Measurements from ENCODE around the gene RFX6.

The RFX6 gene

DNA sequence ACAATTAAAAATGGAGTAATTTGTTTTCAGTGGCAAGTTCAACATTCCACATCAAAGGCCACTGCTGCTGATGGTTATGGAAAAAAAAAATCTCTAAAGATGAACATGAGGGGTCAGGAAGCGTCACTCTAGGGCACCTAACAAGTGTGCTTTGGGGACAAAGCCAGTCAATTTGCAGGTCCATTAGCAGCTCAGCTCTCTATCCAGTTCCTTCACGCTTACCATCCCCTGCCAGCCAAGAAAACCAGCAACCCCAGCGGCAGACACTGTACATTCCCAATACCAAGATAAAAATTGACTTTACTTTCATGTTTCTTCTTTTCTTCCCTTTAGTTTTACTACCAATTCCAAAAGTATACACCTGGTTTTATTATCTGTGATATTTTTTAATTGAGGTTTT is 10.1 kb downstream of the RFX6 start:
- Histone ChIP-seq H3K4me1 (ENCODE audit: control insufficient read depth, low read depth, low read length) (no peaks in the 10 kb centered on the region), H3K79me1 (ENCODE audit: low read length) (no peaks in the 10 kb centered on the region), H2AK5ac (ENCODE audit: low read length) (no peak overlapping the region), H4K8ac (ENCODE audit: low read depth, low read length) (no peak overlapping the region), H2BK15ac (replicated peaks; ENCODE audit: low read depth) (no peak overlapping the region), H3K9ac (ENCODE audit: low read length) (no peak overlapping the region), H4K5ac (ENCODE audit: low read length) (no peak overlapping the region), H2BK5ac (ENCODE audit: low read length) (no peak overlapping the region), H3K36me3 (ENCODE audit: control insufficient read depth, insufficient read depth, low read length) (no peaks in the 10 kb centered on the region), H3K56ac (ENCODE audit: low read length) (no peak overlapping the region), H3K4ac (ENCODE audit: low read depth, low read length) (no peak overlapping the region), H3K4me3 (ENCODE audit: low read length) (no peak overlapping the region), H3K27me3 (ENCODE audit: insufficient read depth, low read length, poor library complexity) (no peaks in the 10 kb centered on the region), H3K18ac (ENCODE audit: low read length) (no peak overlapping the region), H3K23ac (ENCODE audit: low read length) (no peak overlapping the region), H3K79me2 (ENCODE audit: control insufficient read depth, insufficient read depth, low read length) (no peaks in the 10 kb centered on the region), H2BK120ac (ENCODE audit: low read depth, low read length) (no peak overlapping the region), H3K4me2 (ENCODE audit: low read length) (no peak overlapping the region), H3K27ac (ENCODE audit: low read depth, low read length) (no peak overlapping the region)
- DNase-seq, result peak; percentile 16
- no CpG with 5 or more reads among the region's 3 CpGs for WGBS (ENCODE audit: extremely low coverage, insufficient coverage, low lambda C conversion rate)

DNA sequence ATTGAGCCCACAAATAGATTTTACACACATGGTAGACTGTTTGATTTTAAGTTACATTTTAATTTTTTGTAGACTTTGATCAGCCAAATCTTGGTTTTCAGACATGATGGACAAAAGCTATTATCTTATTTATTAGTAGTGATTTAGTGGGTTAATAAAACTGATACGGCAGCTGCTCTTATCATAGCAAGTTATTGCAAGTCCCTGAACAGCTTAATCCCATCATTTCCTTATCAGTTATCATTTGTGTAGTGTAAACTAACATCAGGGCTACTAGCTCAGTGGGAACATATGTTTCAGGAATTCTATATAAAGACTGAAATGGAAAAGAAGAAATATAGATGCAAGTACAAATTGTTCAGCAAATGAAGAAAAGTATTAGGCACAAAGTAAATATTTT is 10.9 kb downstream of the RFX6 start:
- Histone ChIP-seq H2BK5ac (ENCODE audit: low read length) (no peak overlapping the region), H2BK120ac (ENCODE audit: low read depth, low read length) (no peak overlapping the region), H3K79me1 (ENCODE audit: low read length) (no peaks in the 10 kb centered on the region), H4K8ac (ENCODE audit: low read depth, low read length) (no peak overlapping the region), H3K56ac (ENCODE audit: low read length) (no peak overlapping the region), H3K36me3 (ENCODE audit: control insufficient read depth, insufficient read depth, low read length) (no peaks in the 10 kb centered on the region), H2AK5ac (ENCODE audit: low read length) (no peak overlapping the region), H3K4me1 (ENCODE audit: control insufficient read depth, low read depth, low read length) (no peaks in the 10 kb centered on the region), H3K23ac (ENCODE audit: low read length) (no peak overlapping the region), H3K18ac (ENCODE audit: low read length) (no peak overlapping the region), H3K79me2 (ENCODE audit: control insufficient read depth, insufficient read depth, low read length) (no peaks in the 10 kb centered on the region), H3K27ac (ENCODE audit: low read depth, low read length) (no peak overlapping the region), H3K9ac (ENCODE audit: low read length) (no peak overlapping the region), H3K4ac (ENCODE audit: low read depth, low read length) (no peak overlapping the region), H3K27me3 (ENCODE audit: insufficient read depth, low read length, poor library complexity) (no peaks in the 10 kb centered on the region), H3K4me2 (ENCODE audit: low read length) (no peak overlapping the region), H3K4me3 (ENCODE audit: low read length) (no peak overlapping the region), H2BK15ac (replicated peaks; ENCODE audit: low read depth) (no peak overlapping the region), H4K5ac (ENCODE audit: low read length) (no peak overlapping the region)
- DNase-seq, result no peak
- no CpG with 5 or more reads among the region's 1 CpG for WGBS (ENCODE audit: extremely low coverage, insufficient coverage, low lambda C conversion rate)

DNA sequence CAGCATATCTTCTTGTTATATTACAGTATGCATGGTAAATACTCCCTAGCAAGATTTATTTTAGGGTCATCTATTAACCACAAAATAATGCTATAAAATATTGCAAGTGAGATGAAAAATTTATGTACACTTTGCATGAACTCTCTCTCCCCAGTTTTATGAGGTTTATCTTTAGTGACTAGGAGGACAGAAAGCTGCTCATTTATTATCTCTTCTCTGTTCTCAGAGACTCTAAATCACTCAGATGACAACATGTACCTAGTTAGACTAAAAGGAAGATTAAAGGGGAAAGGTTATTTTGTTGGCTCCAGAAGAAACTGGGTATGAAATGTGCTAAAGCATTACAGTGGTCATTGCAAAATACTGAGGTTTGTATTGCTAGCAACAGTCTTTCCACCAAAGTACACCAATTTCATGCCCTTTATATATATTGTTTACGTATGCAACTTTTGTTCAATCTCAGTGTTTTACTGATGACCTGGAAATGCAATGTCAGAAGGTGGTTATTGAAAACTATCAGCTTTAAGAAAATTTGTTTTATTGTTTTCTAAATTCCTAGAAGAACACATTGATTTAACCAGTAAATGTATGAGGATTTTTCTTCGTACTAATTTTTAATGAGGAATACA is 11.8 kb downstream of the RFX6 start:
- no peak for DNase-seq
- Histone ChIP-seq H3K4ac (ENCODE audit: low read depth, low read length) (no peak overlapping the region), H2BK120ac (ENCODE audit: low read depth, low read length) (no peak overlapping the region), H3K36me3 (ENCODE audit: control insufficient read depth, insufficient read depth, low read length) (no peaks in the 10 kb centered on the region), H3K4me1 (ENCODE audit: control insufficient read depth, low read depth, low read length) (no peaks in the 10 kb centered on the region), H3K27ac (ENCODE audit: low read depth, low read length) (no peak overlapping the region), H3K4me3 (ENCODE audit: low read length) (no peak overlapping the region), H3K56ac (ENCODE audit: low read length) (no peak overlapping the region), H3K9ac (ENCODE audit: low read length) (no peak overlapping the region), H4K8ac (ENCODE audit: low read depth, low read length) (no peak overlapping the region), H2BK5ac (ENCODE audit: low read length) (no peak overlapping the region), H3K4me2 (ENCODE audit: low read length) (no peak overlapping the region), H3K27me3 (ENCODE audit: insufficient read depth, low read length, poor library complexity) (no peaks in the 10 kb centered on the region), H4K5ac (ENCODE audit: low read length) (no peak overlapping the region), H3K79me1 (ENCODE audit: low read length) (no peaks in the 10 kb centered on the region), H2BK15ac (replicated peaks; ENCODE audit: low read depth) (no peak overlapping the region), H2AK5ac (ENCODE audit: low read length) (no peak overlapping the region), H3K23ac (ENCODE audit: low read length) (no peak overlapping the region), H3K18ac (ENCODE audit: low read length) (no peak overlapping the region), H3K79me2 (ENCODE audit: control insufficient read depth, insufficient read depth, low read length) (no peaks in the 10 kb centered on the region)
- no CpG with 5 or more reads among the region's 2 CpGs for WGBS (ENCODE audit: extremely low coverage, insufficient coverage, low lambda C conversion rate)

DNA sequence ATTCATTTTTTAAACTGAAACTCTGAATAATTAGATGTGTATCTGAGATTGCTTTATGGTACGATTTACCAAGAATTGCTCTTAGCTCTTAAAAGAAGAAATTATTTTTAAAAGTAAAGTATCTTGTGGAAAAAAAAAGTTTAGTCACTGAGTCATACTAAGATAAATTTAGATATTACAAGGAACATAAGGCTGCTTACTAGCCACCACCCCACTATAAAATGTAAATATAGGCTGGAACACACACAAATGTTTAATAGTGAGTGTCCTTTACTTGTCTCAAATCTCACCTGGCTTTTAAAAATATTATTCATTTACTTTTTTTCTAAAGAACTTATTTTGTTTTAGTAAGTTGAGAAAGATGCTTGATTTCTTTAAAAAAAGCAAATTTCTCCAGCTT is 17.6 kb downstream of the RFX6 start:
- no CpG with 5 or more reads among the region's 1 CpG for WGBS (ENCODE audit: extremely low coverage, insufficient coverage, low lambda C conversion rate)
- H3K56ac ChIP-seq (ENCODE audit: low read length), result no peak overlapping the region

DNA sequence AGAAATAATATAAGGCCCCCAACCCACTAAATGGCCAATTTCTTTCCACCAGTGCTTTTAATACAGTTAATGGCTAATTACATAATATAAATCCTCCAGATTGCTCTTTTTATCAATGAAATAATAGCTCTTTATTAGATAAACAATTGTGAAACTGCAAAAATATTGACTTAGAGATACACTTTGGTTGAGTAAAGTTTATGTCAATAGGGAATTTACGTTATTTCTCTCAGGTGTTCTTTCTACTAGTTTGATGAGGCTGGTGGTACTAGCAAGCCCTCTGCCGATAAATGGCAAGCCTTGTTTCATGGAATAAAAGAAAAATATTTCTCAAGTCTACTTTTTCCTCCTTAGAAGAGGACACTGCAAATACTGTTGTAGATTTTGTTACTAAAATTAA is 18.9 kb downstream of the RFX6 start:
- Histone ChIP-seq H3K9ac (ENCODE audit: low read length) (no peak overlapping the region), H3K4me2 (ENCODE audit: low read length) (no peak overlapping the region), H3K27me3 (ENCODE audit: insufficient read depth, low read length, poor library complexity) (no peaks in the 10 kb centered on the region), H2BK5ac (ENCODE audit: low read length) (no peak overlapping the region), H3K18ac (ENCODE audit: low read length) (no peak overlapping the region), H3K79me1 (ENCODE audit: low read length) (no peaks in the 10 kb centered on the region), H3K56ac (ENCODE audit: low read length) (no peak overlapping the region), H3K79me2 (ENCODE audit: control insufficient read depth, insufficient read depth, low read length) (no peaks in the 10 kb centered on the region), H3K27ac (ENCODE audit: low read depth, low read length) (no peak overlapping the region), H3K23ac (ENCODE audit: low read length) (no peak overlapping the region), H2BK120ac (ENCODE audit: low read depth, low read length) (no peak overlapping the region), H3K4me1 (ENCODE audit: control insufficient read depth, low read depth, low read length) (no peaks in the 10 kb centered on the region), H3K4me3 (ENCODE audit: low read length) (no peak overlapping the region), H2BK15ac (replicated peaks; ENCODE audit: low read depth) (no peak overlapping the region), H4K8ac (ENCODE audit: low read depth, low read length) (no peak overlapping the region), H4K5ac (ENCODE audit: low read length) (no peak overlapping the region), H3K4ac (ENCODE audit: low read depth, low read length) (no peak overlapping the region), H2AK5ac (ENCODE audit: low read length) (no peak overlapping the region), H3K36me3 (ENCODE audit: control insufficient read depth, insufficient read depth, low read length) (no peaks in the 10 kb centered on the region)
- WGBS (ENCODE audit: extremely low coverage, insufficient coverage, low lambda C conversion rate), result no CpG with 5 or more reads among the region's 2 CpGs
- no peak for DNase-seq

More for the DNA sequence above, 17.6 kb downstream of the RFX6 start:
- no peak overlapping the region for H2BK5ac ChIP-seq (ENCODE audit: low read length)
- DNase-seq, result no peak
- no peak overlapping the region for H2BK15ac ChIP-seq (replicated peaks; ENCODE audit: low read depth)
- H3K79me2 ChIP-seq (ENCODE audit: control insufficient read depth, insufficient read depth, low read length), result no peaks in the 10 kb centered on the region
- no peak overlapping the region for H4K5ac ChIP-seq (ENCODE audit: low read length)
- no peak overlapping the region for H3K4me2 ChIP-seq (ENCODE audit: low read length)
- no peaks in the 10 kb centered on the region for H3K79me1 ChIP-seq (ENCODE audit: low read length)
- H3K4me1 ChIP-seq (ENCODE audit: control insufficient read depth, low read depth, low read length), result no peaks in the 10 kb centered on the region
- H3K18ac ChIP-seq (ENCODE audit: low read length), result no peak overlapping the region
- no peaks in the 10 kb centered on the region for H3K36me3 ChIP-seq (ENCODE audit: control insufficient read depth, insufficient read depth, low read length)
- no peak overlapping the region for H3K4ac ChIP-seq (ENCODE audit: low read depth, low read length)
- no peak overlapping the region for H3K9ac ChIP-seq (ENCODE audit: low read length)
- no peak overlapping the region for H2BK120ac ChIP-seq (ENCODE audit: low read depth, low read length)
- no peak overlapping the region for H3K23ac ChIP-seq (ENCODE audit: low read length)
- no peak overlapping the region for H3K4me3 ChIP-seq (ENCODE audit: low read length)
- H4K8ac ChIP-seq (ENCODE audit: low read depth, low read length), result no peak overlapping the region
- no peak overlapping the region for H2AK5ac ChIP-seq (ENCODE audit: low read length)
- H3K27me3 ChIP-seq (ENCODE audit: insufficient read depth, low read length, poor library complexity), result no peaks in the 10 kb centered on the region
- H3K27ac ChIP-seq (ENCODE audit: low read depth, low read length), result no peak overlapping the region

DNA sequence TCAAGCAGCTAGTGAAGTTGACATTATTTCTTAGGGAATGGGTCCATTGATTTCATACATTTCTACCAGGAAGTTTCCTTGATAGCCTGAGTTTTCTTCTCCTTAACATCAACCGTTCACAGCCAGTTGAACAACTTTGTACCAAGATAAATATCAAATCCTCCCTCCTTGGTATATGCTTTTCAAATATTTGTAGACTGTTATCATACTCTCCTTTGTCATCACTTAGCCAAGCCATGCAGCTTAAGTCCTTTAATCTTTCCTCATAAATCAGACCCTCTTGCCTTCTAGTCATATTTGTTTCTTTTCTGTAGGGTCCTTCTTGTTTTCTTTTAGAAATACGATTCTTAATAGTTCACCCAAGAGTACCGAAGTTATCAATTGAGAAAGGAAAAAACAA is 25.6 kb downstream of the RFX6 start:
- Histone ChIP-seq H2AK5ac (ENCODE audit: low read length) (no peak overlapping the region), H3K4ac (ENCODE audit: low read depth, low read length) (no peak overlapping the region), H4K8ac (ENCODE audit: low read depth, low read length) (no peak overlapping the region), H3K4me3 (ENCODE audit: low read length) (no peak overlapping the region), H3K79me1 (ENCODE audit: low read length) (no peaks in the 10 kb centered on the region), H3K27me3 (ENCODE audit: insufficient read depth, low read length, poor library complexity) (no peaks in the 10 kb centered on the region), H3K4me2 (ENCODE audit: low read length) (no peak overlapping the region), H3K23ac (ENCODE audit: low read length) (no peak overlapping the region), H4K5ac (ENCODE audit: low read length) (no peak overlapping the region), H3K56ac (ENCODE audit: low read length) (no peak overlapping the region), H3K18ac (ENCODE audit: low read length) (no peak overlapping the region), H3K4me1 (ENCODE audit: control insufficient read depth, low read depth, low read length) (no peaks in the 10 kb centered on the region), H2BK15ac (replicated peaks; ENCODE audit: low read depth) (no peak overlapping the region), H3K27ac (ENCODE audit: low read depth, low read length) (no peak overlapping the region), H3K9ac (ENCODE audit: low read length) (no peak overlapping the region), H3K79me2 (ENCODE audit: control insufficient read depth, insufficient read depth, low read length) (no peaks in the 10 kb centered on the region), H3K36me3 (ENCODE audit: control insufficient read depth, insufficient read depth, low read length) (no peaks in the 10 kb centered on the region), H2BK5ac (ENCODE audit: low read length) (no peak overlapping the region), H2BK120ac (ENCODE audit: low read depth, low read length) (no peak overlapping the region)
- no CpG with 5 or more reads among the region's 3 CpGs for WGBS (ENCODE audit: extremely low coverage, insufficient coverage, low lambda C conversion rate)
- no peak for DNase-seq

All from mesendoderm (in vitro differentiated cells).